Psoas muscle (tissue), 8 donors: Measurements from ENCODE around the gene SIN3A. TPM values are rescaled to one million over a fixed set of nuclear protein-coding genes. Genes with fewer than 3 reads are reported as not detected.

Source experiments
- ATAC-seq, 4 donors: fragments of 200-7000 bp; cut with Tn5 transposase; one replicate each; pipeline ENCODE4 v1.9.1; 2020; ENCODE audit warnings: moderate library complexity in 3 of 4, mild to moderate bottlenecking in 2 of 4
- DNase-seq, 2 donors: peaks; one replicate each; pipeline ENCODE4 v3.0.0-alpha.2; 2020
- H3K27ac ChIP-seq: fragments of 200-600 bp; one replicate; pipeline ENCODE4 v1.8.0; 2022
- H3K27me3 ChIP-seq, 3 donors: fragments of 200-600 bp in 1 of 3; one replicate each; pipeline versions ENCODE4 v1.6.1 to v1.8.0; 2013 to 2022; ENCODE audit warnings: low read length in 2 of 3, mild to moderate bottlenecking in 2 of 3, moderate library complexity in 1 of 3; ENCODE audit not compliant: insufficient read depth in 3 of 3
- H3K36me3 ChIP-seq, 2 donors: fragments of 200-600 bp in 1 of 2; one replicate each; pipeline versions ENCODE4 v1.6.1 to v1.8.0; 2013 to 2022; ENCODE audit warnings: low read depth in 1 of 2, mild to moderate bottlenecking in 1 of 2, moderate library complexity in 1 of 2; ENCODE audit not compliant: insufficient read depth in 1 of 2
- H3K4me1 ChIP-seq: fragments of 200-600 bp; one replicate; pipeline ENCODE4 v1.8.0; 2022
- H3K4me3 ChIP-seq: fragments of 200-600 bp; one replicate; pipeline ENCODE4 v1.8.0; 2022; ENCODE audit warnings: mild to moderate bottlenecking
- H3K9me3 ChIP-seq: fragments of 200-600 bp; one replicate; pipeline ENCODE4 v1.8.0; 2022
- WGBS, 3 donors: extraction: QIAGEN DNeasy Blood & Tissue Kit; methylation state at CpG; one replicate each; pipeline versions ENCODE4 v1.1.6 to v1.1.7; 2013; 5-methylcytosine and 5-hydroxymethylcytosine counted together
- intact Hi-C, 2 donors: fragments of 100-400 bp; cut with DNase I; formaldehyde crosslinking; loops; one replicate each; pipeline versions ENCODE4 v1.11.0 to v1.14.2; 2022
- polyA plus RNA-seq, 3 donors: library from polyadenylated mRNA; stranded (reverse); fragments of 200-250 nt; gene quantifications; one replicate each; pipeline ENCODE4 v1.2.3, GENCODE V29; 2013
- total RNA-seq, 4 donors: library from RNA; stranded (reverse); fragmentation: NEBNext Ultra II Directional in 2 of 4; extraction: Animal tissue kit (Norgen Biotek cat#: 25700) in 2 of 4; gene quantifications; one replicate each; pipeline versions ENCODE4 v1.2.1 to v1.2.4, GENCODE V29; 2021 to 2023
- TF ChIP-seq, protein P1 (sequence below): fragments of 200-600 bp; IDR thresholded peaks from one replicate; pipeline ENCODE4 v1.8.0; 2022; ENCODE audit warnings: antibody characterized with exemption
- donor health status: healthy with polysubstance abuse.
- donor health status: DM: no; HTN: no; CAD: no; lungs with moderate emphysema.
- donor health status: Bipolar disorder and iron deficiency.
- donor health status: healthy.
- donor health status: DM: yes; HTN: yes; CAD: no.
- donor health status: DM: no; HTN: no; CAD: no.
- donor health status: DM: no; HTN: no; CAD: no.
- donor health status: DM: yes; HTN: yes; CAD: no.

The SIN3A gene
- total and polyA plus RNA-seq, 7 donors: 7.2 to 35.5 (median 21.7) TPM

DNA sequence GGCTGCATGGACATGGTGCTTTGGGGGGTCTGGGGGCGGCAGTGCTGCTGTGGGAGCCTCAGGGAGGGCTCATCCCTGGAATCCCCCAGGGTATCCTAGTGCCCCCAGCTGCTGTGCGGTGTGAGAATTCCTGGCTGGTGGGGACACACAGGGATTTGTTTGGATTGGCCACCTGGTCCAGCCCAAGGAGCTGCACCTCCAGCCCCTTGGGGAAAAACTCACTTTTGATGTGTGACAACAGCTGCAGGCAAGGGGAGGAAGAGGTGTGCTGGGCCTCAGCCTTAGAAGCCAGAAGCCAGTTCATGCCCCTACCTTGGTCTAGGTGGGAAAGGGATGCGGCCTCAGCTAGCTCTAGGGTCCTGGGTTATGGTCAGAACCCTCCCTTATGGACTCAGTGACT is 124.0 kb downstream of the SIN3A start:
- no peak for ATAC-seq
- TF ChIP-seq, protein P1, sequence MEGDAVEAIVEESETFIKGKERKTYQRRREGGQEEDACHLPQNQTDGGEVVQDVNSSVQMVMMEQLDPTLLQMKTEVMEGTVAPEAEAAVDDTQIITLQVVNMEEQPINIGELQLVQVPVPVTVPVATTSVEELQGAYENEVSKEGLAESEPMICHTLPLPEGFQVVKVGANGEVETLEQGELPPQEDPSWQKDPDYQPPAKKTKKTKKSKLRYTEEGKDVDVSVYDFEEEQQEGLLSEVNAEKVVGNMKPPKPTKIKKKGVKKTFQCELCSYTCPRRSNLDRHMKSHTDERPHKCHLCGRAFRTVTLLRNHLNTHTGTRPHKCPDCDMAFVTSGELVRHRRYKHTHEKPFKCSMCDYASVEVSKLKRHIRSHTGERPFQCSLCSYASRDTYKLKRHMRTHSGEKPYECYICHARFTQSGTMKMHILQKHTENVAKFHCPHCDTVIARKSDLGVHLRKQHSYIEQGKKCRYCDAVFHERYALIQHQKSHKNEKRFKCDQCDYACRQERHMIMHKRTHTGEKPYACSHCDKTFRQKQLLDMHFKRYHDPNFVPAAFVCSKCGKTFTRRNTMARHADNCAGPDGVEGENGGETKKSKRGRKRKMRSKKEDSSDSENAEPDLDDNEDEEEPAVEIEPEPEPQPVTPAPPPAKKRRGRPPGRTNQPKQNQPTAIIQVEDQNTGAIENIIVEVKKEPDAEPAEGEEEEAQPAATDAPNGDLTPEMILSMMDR: no peak

DNA sequence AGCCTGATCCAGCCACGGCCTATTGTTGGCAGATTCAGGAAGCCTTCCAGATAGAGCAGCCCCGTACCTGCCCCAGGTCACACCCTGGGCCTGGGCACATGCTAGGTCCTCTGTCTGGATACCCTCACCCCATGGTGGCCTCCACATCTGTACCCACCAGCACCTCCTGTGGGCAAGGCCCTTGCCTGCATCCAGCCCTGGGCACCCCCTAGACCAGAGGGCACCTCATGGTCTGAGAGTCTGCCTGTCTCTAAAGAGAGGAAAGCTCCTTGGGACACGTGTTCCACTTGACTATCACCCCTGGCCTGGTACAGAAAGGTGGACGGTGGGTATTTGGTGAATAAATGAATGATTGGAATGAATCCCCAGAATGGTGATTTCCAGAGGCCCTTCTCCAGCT is 124.5 kb downstream of the SIN3A start:
- no peak overlapping the region for H3K4me3 ChIP-seq
- TF ChIP-seq, protein P1: no peak
- intact Hi-C loops: no loop called here
- H3K27ac ChIP-seq: no peak overlapping the region
- no peaks in the 10 kb centered on the region for H3K4me1 ChIP-seq
- DNase-seq (no peak), ATAC-seq (no peak)
- peaks cover 0 to under 1% (median 0%) of the 10 kb centered on the region in 3 donors for H3K27me3 ChIP-seq
- 83 to 85% (median 84%) methylated on average over 4 of the region's 4 CpGs for WGBS, 3 donors
- H3K36me3 ChIP-seq: no peaks in the 10 kb centered on the region
- no peaks in the 10 kb centered on the region for H3K9me3 ChIP-seq

More for the DNA sequence above, 124.0 kb downstream of the SIN3A start:
- Histone ChIP-seq H3K36me3 (no peaks in the 10 kb centered on the region), H3K27me3 (no peaks in the 10 kb centered on the region), H3K9me3 (no peaks in the 10 kb centered on the region), H3K27ac (no peak overlapping the region), H3K4me1 (no peaks in the 10 kb centered on the region), H3K4me3 (no peak overlapping the region)
- DNase-seq: no peak
- intact Hi-C loops: no loop called here
- WGBS, 3 donors: 68 to 77% (median 69%) methylated on average over 3 of the region's 3 CpGs

DNA sequence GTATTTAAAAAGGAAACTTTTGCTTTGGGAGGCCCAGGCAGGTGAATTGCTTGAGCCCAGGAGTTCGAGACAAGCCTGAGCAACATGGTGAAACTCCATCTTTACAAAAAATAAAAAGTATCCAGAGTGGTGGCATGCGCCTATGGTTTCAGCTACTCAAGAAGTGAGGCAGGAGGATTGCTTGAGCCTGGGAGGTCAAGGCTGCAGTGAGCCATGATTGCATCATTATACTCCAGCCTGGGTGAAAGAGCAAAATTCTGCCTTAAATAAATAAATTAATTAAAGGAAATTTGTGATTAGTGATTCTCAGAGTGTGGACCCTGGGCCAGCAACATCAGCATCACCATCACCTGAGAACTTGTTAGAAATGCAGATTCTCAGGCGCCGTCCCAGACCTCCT is 125.6 kb downstream of the SIN3A start:
- 89 to 97% (median 96%) methylated on average over 4 of the region's 4 CpGs for WGBS, 3 donors
- peaks cover 0 to 5% (median 0%) of the 10 kb centered on the region in 3 donors for H3K27me3 ChIP-seq
- intact Hi-C loops: no loop called here
- no peaks in the 10 kb centered on the region for H3K36me3 ChIP-seq
- H3K4me3 ChIP-seq: no peak overlapping the region
- no peaks in the 10 kb centered on the region for H3K9me3 ChIP-seq
- TF ChIP-seq, protein P1: no peak
- DNase-seq (no peak), ATAC-seq (no peak)
- no peak overlapping the region for H3K27ac ChIP-seq
- no peaks in the 10 kb centered on the region for H3K4me1 ChIP-seq

DNA sequence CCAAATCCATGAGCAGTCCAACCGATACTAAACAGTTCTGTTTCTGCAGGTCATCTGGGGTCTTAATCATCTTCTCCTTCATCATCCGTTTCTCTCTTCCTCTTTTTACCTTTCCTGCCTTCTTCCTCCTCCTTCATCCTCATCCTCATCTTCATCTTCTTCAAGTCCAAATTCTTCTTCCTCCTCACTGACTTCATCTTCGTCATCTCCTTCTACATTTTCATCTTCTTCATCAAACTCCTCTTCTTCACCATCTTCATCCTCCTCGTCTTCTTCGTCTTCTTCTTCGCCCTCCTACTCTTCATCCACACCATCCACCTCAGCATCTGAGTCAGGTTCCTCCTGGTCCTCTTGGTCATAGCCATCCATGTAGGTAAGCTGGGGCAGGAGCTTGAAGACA is 129.8 kb downstream of the SIN3A start:
- no peaks in the 10 kb centered on the region for H3K4me1 ChIP-seq
- DNase-seq: no peak
- no peak overlapping the region for H3K4me3 ChIP-seq
- ATAC-seq: no peak
- 83 to 91% (median 88%) methylated on average over 6 of the region's 6 CpGs for WGBS, 3 donors
- no peaks in the 10 kb centered on the region for H3K9me3 ChIP-seq
- TF ChIP-seq, protein P1: no peak
- peaks cover 0 to 5% (median 0%) of the 10 kb centered on the region in 3 donors for H3K27me3 ChIP-seq
- intact Hi-C loops: no loop called here
- no peak overlapping the region for H3K27ac ChIP-seq
- H3K36me3 ChIP-seq: no peaks in the 10 kb centered on the region

Other genes with a start within 250 kb of the SIN3A start
- gene C15orf39, start 249.8 kb downstream of the SIN3A start, total RNA-seq: 1 to 10 TPM; 4.0 to 4.6 (median 4.2) TPM
- gene C15orf39, start 249.8 kb downstream of the SIN3A start, polyA plus RNA-seq: 1 to 10 TPM; 2.5 to 3.4 (median 2.6) TPM
- gene GOLGA6C, start 193.4 kb downstream of the SIN3A start, total RNA-seq: not detected
- gene GOLGA6C, start 193.4 kb downstream of the SIN3A start, polyA plus RNA-seq: under 1 TPM in 1 of 3 donors, not detected in 2; 0.05 TPM
- gene GOLGA6D, start 168.9 kb downstream of the SIN3A start, total RNA-seq: not detected
- gene GOLGA6D, start 168.9 kb downstream of the SIN3A start, polyA plus RNA-seq: under 1 TPM in 2 of 3 donors, not detected in 1; 0.01 to 0.10 TPM
- 10 to 100 TPM; 20.1 to 30.4 (median 22.7) TPM for gene COMMD4, start 115.6 kb downstream of the SIN3A start, total RNA-seq
- 10 to 100 TPM; 22.7 to 30.6 (median 26.0) TPM for gene COMMD4, start 115.6 kb downstream of the SIN3A start, polyA plus RNA-seq
- gene NEIL1, start 104.7 kb downstream of the SIN3A start, total RNA-seq: 10 to 100 TPM in 1 of 4 donors, 1 to 10 TPM in 3; 3.4 to 11.3 (median 6.6) TPM
- gene NEIL1, start 104.7 kb downstream of the SIN3A start, polyA plus RNA-seq: 1 to 10 TPM; 3.2 to 7.4 (median 4.2) TPM
- gene MAN2C1, start 83.1 kb downstream of the SIN3A start, total RNA-seq: 100 to 1,000 TPM in 2 of 4 donors, 10 to 100 TPM in 2; 86.5 to 124 (median 106) TPM
- 10 to 100 TPM; 54.0 to 70.7 (median 63.8) TPM for gene MAN2C1, start 83.1 kb downstream of the SIN3A start, polyA plus RNA-seq
- gene PTPN9, start 127.6 kb upstream of the SIN3A start, total RNA-seq: 1 to 10 TPM; 5.5 to 6.9 (median 5.7) TPM
- 1 to 10 TPM; 2.3 to 5.0 (median 4.2) TPM for gene PTPN9, start 127.6 kb upstream of the SIN3A start, polyA plus RNA-seq
- gene SNUPN, start 174.0 kb upstream of the SIN3A start, total RNA-seq: 10 to 100 TPM; 17.1 to 21.9 (median 19.0) TPM
- 10 to 100 TPM; 29.5 to 40.9 (median 31.5) TPM for gene SNUPN, start 174.0 kb upstream of the SIN3A start, polyA plus RNA-seq
- 10 to 100 TPM; 41.6 to 51.0 (median 43.8) TPM for gene IMP3, start 188.5 kb upstream of the SIN3A start, total RNA-seq
- 10 to 100 TPM; 45.0 to 95.9 (median 87.3) TPM for gene IMP3, start 188.5 kb upstream of the SIN3A start, polyA plus RNA-seq
- gene SNX33, start 196.2 kb upstream of the SIN3A start, total RNA-seq: 1 to 10 TPM; 3.5 to 8.0 (median 3.9) TPM
- gene SNX33, start 196.2 kb upstream of the SIN3A start, polyA plus RNA-seq: 1 to 10 TPM; 3.7 to 4.4 (median 3.8) TPM